ENCODE data around the gene YWHAG.

DNA sequence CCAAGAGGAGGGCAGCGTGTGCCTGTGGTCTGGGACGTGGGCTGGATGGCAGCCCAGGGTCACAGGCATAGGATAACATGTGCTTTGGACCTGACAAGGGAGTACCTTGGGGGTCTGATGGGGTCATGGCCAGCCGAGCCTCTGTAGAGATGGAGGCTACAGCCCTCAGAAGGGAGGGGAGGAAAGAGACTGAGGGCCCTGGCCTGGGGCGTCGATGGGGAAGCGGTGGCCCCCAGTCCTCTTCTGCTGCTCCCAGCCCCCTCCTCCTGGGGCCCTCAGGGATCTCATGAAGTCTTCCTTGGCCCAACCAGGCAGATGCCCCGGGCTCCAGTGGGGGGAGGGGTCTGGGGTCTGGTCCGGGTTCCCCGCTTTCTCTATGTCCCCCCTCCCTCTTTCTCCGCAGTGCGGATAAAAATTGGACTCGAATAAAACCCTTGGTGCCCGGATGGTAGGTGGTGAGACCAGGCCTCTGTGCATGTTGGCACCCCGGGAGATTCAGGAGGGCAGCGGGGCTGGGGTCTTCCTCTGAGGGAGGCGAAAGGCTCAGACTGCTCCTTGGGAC lies 71.9 kb downstream of the YWHAG start:
- TF ChIP-seq, protein P1, sequence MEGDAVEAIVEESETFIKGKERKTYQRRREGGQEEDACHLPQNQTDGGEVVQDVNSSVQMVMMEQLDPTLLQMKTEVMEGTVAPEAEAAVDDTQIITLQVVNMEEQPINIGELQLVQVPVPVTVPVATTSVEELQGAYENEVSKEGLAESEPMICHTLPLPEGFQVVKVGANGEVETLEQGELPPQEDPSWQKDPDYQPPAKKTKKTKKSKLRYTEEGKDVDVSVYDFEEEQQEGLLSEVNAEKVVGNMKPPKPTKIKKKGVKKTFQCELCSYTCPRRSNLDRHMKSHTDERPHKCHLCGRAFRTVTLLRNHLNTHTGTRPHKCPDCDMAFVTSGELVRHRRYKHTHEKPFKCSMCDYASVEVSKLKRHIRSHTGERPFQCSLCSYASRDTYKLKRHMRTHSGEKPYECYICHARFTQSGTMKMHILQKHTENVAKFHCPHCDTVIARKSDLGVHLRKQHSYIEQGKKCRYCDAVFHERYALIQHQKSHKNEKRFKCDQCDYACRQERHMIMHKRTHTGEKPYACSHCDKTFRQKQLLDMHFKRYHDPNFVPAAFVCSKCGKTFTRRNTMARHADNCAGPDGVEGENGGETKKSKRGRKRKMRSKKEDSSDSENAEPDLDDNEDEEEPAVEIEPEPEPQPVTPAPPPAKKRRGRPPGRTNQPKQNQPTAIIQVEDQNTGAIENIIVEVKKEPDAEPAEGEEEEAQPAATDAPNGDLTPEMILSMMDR (IDR thresholded peaks at IDR 0.05; ENCODE audit: low read depth, low read length, poor library complexity, severe bottlenecking): no peak
- TF ChIP-seq EZH2phosphoT487 (IDR thresholded peaks at IDR 0.05; ENCODE audit: borderline replicate concordance, low read length): no peak

Data from DOHH2 (cell line).